BLaER1 treated with 17β-estradiol and CSF1 and Interleukin-3, amounts not matched to agents 10 nM and 100 nM (cell line): ENCODE results near the gene HS3ST4.

ENCODE experiments used
- H3K27ac ChIP-seq, 11 experiments: shearing (Covaris generic); formaldehyde crosslinking; 2 replicates each; pipeline ENCODE4 v1.8.1; 2022
- H3K27me3 ChIP-seq, 11 experiments: shearing (Covaris generic); formaldehyde crosslinking; 2 replicates each; pipeline ENCODE4 v1.8.1; 2022
- H3K36me3 ChIP-seq, 11 experiments: shearing (Covaris generic); formaldehyde crosslinking; 2 replicates each; pipeline ENCODE4 v1.8.1; 2022
- H3K4me1 ChIP-seq, 10 experiments: shearing (Covaris generic); formaldehyde crosslinking; 2 replicates each; pipeline ENCODE4 v1.8.1; 2022
- H3K4me2 ChIP-seq, 11 experiments: shearing (Covaris generic); formaldehyde crosslinking; 2 replicates each; pipeline ENCODE4 v1.8.1; 2022
- H3K4me3 ChIP-seq, 10 experiments: shearing (Covaris generic); formaldehyde crosslinking; 2 replicates each; pipeline ENCODE4 v1.8.1; 2022
- H3K9ac ChIP-seq, 11 experiments: shearing (Covaris generic); formaldehyde crosslinking; 2 replicates each; pipeline ENCODE4 v1.8.1; 2022
- H3K9me3 ChIP-seq, 11 experiments: shearing (Covaris generic); formaldehyde crosslinking; replicated peaks in 1 of 11; 2 replicates each; pipeline ENCODE4 v1.8.1; 2022
- H4K20me1 ChIP-seq, 11 experiments: shearing (Covaris generic); formaldehyde crosslinking; 2 replicates each; pipeline ENCODE4 v1.8.1; 2022
- Cebpa-rat ChIP-seq, 11 experiments: shearing (Covaris generic); IDR thresholded peaks; 2 replicates each; pipeline ENCODE4 v1.8.1; 2022

The HS3ST4 gene

GRCh38 chr16:25951999-25952398, 260.2 kb downstream of the HS3ST4 start:
- Histone ChIP-seq H3K9ac (no peak overlapping the region), H4K20me1 (no peaks in the 10 kb centered on the region), H3K27me3 (no peaks in the 10 kb centered on the region), H3K9me3 (no peaks in the 10 kb centered on the region), H3K4me1 (no peaks in the 10 kb centered on the region), H3K4me2 (no peak overlapping the region), H3K4me3 (no peak overlapping the region), H3K27ac (no peak overlapping the region), H3K36me3 (no peaks in the 10 kb centered on the region)
- TF ChIP-seq Cebpa-rat (IDR thresholded peaks at IDR 0.05): no peak

DNA sequence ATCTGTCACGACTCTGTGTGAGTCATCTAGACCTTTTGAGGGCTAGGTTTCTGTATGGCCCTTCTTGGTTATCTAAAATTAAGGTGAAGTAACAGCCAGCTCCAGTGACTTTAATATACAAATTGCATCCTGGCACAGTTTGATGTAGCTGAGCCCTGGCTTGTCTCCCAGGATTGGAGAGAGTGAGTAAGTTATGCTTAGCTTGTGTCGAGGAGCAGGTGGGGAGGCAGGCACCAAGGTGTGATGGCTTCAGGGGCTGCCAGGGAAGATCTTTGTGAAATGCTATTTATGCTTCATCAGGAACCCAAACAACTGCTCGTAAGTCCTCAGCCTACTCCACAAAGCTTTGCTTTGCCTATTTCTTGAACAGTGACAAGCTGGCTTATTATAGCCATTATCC, 261.2 kb downstream of the HS3ST4 start:
- Histone ChIP-seq H3K4me2 (no peak overlapping the region), H3K36me3 (no peaks in the 10 kb centered on the region), H3K9me3 (no peaks in the 10 kb centered on the region), H3K9ac (no peak overlapping the region), H3K4me3 (no peak overlapping the region), H4K20me1 (no peaks in the 10 kb centered on the region), H3K27me3 (no peaks in the 10 kb centered on the region), H3K27ac (no peak overlapping the region), H3K4me1 (no peaks in the 10 kb centered on the region)
- no peak for TF ChIP-seq Cebpa-rat (IDR thresholded peaks at IDR 0.05)

DNA sequence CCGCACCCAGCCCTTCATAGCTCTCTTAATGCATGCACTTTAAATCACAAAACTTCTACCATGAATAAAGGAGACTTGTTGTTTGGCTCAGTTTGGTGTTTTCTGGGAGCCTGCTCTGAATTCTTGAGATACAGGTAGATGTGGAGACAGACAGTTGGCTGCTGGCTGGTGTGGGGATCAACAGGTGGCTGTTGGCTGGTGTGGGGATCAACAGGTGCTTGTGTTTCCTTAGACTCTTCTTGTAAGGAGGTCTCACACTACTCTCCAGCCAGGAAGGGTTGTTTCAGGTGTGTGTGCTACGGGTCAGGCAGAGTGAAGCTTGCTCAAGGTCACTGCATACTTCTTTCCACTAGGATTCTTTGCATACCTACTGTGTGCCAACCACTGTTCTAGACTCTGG, 265.9 kb downstream of the HS3ST4 start:
- no peaks in the 10 kb centered on the region for H3K27me3 ChIP-seq
- no peak overlapping the region for H3K4me3 ChIP-seq
- H3K9ac ChIP-seq: no peak overlapping the region
- TF ChIP-seq Cebpa-rat (IDR thresholded peaks at IDR 0.05): no peak
- H3K4me2 ChIP-seq: no peak overlapping the region
- H3K27ac ChIP-seq: no peak overlapping the region
- no peaks in the 10 kb centered on the region for H4K20me1 ChIP-seq
- no peaks in the 10 kb centered on the region for H3K4me1 ChIP-seq
- no peaks in the 10 kb centered on the region for H3K9me3 ChIP-seq
- no peaks in the 10 kb centered on the region for H3K36me3 ChIP-seq

DNA sequence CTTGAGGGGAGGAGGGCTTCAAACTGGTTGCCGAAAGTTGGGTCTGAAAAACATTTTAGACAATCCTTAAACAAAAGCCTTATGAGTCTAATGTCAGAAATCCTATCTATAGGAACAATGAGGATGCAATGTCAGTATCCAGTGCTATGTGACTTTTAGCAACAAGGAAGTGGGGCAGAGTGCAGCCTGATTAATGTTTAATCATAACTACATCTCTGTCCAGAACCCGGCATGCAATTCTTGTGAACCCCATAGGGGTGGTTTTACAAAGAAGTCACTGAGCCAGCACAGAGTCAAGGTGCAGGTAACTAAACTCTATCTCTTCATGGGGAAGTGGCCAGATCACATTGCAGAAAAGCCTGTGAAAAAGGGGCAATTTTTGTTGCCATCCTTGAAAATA, 267.5 kb downstream of the HS3ST4 start:
- Histone ChIP-seq H3K27me3 (no peaks in the 10 kb centered on the region), H3K4me3 (no peak overlapping the region), H3K4me1 (peaks cover 0 to 7% (median 0%) of the 10 kb centered on the region in 10 experiments; a peak in 3 of 20 replicates), H3K36me3 (no peaks in the 10 kb centered on the region), H3K4me2 (no peak overlapping the region), H3K27ac (no peak overlapping the region), H4K20me1 (no peaks in the 10 kb centered on the region), H3K9me3 (no peaks in the 10 kb centered on the region), H3K9ac (no peak overlapping the region)
- TF ChIP-seq Cebpa-rat (IDR thresholded peaks at IDR 0.05): no peak

GRCh38 chr16:25966172-25967097, 274.7 kb downstream of the HS3ST4 start:
- Histone ChIP-seq H3K27ac (no peak overlapping the region), H4K20me1 (no peaks in the 10 kb centered on the region), H3K9me3 (no peaks in the 10 kb centered on the region), H3K36me3 (no peaks in the 10 kb centered on the region), H3K4me2 (peak overlapping the region in 4 of 11 experiments; percentile 1 to 34 (median 18); a peak in 3 of 22 replicates), H3K4me1 (peaks cover 0 to 14% (median 0%) of the 10 kb centered on the region in 10 experiments; a peak in 5 of 20 replicates), H3K9ac (no peak overlapping the region), H3K27me3 (no peaks in the 10 kb centered on the region), H3K4me3 (no peak overlapping the region)
- no peak for TF ChIP-seq Cebpa-rat (IDR thresholded peaks at IDR 0.05)

DNA sequence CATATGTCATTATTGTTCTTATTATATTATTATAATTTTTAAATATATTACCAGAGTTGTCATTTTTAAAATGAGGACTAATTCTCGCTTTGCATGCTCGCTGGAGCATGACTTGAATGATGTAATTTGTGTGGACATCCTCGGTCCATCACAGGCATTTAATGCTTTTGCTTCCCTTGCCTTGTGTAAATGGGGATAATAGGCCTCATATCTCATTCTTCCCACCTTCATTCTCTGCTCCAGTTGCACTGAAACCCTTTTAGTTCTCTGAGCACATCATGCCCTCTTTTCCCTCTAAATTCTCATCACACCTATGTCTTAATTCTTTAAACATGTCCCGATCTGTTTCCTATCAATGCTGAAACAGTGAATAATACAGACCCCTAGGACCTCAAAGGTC, 285.4 kb downstream of the HS3ST4 start:
- H3K9me3 ChIP-seq: no peaks in the 10 kb centered on the region
- no peak overlapping the region for H3K9ac ChIP-seq
- no peaks in the 10 kb centered on the region for H4K20me1 ChIP-seq
- no peaks in the 10 kb centered on the region for H3K36me3 ChIP-seq
- H3K27ac ChIP-seq: no peak overlapping the region
- no peaks in the 10 kb centered on the region for H3K27me3 ChIP-seq
- H3K4me1 ChIP-seq: no peaks in the 10 kb centered on the region
- no peak overlapping the region for H3K4me2 ChIP-seq
- TF ChIP-seq Cebpa-rat (IDR thresholded peaks at IDR 0.05): no peak
- no peak overlapping the region for H3K4me3 ChIP-seq

DNA sequence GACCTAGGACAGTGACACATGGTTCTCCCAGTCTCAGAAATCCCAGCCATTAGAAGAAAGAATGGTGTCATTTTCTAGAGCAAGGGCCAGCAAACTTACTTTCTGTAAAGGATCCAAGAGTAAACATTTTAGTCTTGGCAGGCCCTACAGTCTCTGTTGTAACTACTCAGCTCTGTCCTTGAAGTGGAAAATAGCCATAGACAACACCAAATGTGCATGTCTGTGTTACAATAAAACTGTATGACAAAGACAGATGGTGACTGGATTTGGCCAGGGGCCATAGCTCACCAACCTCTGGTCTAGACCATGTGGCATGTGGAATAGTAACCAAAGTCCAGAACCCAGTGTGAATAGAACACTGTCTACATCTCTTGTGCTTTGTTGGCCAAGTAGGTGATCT, 286.5 kb downstream of the HS3ST4 start:
- Histone ChIP-seq H3K36me3 (no peaks in the 10 kb centered on the region), H3K4me3 (no peak overlapping the region), H4K20me1 (no peaks in the 10 kb centered on the region), H3K4me1 (no peaks in the 10 kb centered on the region), H3K9me3 (no peaks in the 10 kb centered on the region), H3K27me3 (no peaks in the 10 kb centered on the region), H3K4me2 (no peak overlapping the region), H3K9ac (no peak overlapping the region), H3K27ac (no peak overlapping the region)
- TF ChIP-seq Cebpa-rat (IDR thresholded peaks at IDR 0.05): no peak

GRCh38 chr16:25988084-25988483, 296.3 kb downstream of the HS3ST4 start:
- Histone ChIP-seq H3K4me3 (no peak overlapping the region), H3K27ac (no peak overlapping the region), H4K20me1 (no peaks in the 10 kb centered on the region), H3K4me1 (no peaks in the 10 kb centered on the region), H3K4me2 (no peak overlapping the region), H3K9me3 (peaks cover 0 to 7% (median 0%) of the 10 kb centered on the region in 11 experiments; a peak in 1 of 22 replicates), H3K36me3 (no peaks in the 10 kb centered on the region), H3K9ac (no peak overlapping the region), H3K27me3 (no peaks in the 10 kb centered on the region)
- no peak for TF ChIP-seq Cebpa-rat (IDR thresholded peaks at IDR 0.05)

DNA sequence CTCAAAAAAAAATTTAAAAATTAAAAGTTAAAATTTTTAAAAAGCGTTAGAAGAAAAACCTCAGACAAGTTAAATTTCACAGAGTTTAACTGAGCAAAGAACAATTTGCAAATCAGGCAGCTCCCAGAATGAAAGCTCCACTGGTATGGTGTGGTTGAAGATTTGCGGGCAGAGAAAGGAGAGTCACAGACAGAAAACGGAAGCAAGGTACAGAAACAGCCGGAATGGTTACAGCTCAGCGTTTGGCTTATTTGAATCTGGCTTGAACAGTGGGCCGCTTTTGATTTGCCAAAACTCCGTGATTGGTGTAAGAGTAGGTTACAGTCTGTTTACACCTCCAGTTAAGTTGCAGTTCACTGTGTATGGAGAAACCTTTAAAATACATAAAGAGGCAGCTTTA, 297.1 kb downstream of the HS3ST4 start:
- no peaks in the 10 kb centered on the region for H3K27me3 ChIP-seq
- H3K36me3 ChIP-seq: no peaks in the 10 kb centered on the region
- no peak overlapping the region for H3K27ac ChIP-seq
- no peaks in the 10 kb centered on the region for H3K4me1 ChIP-seq
- H3K4me2 ChIP-seq: no peak overlapping the region
- H3K9ac ChIP-seq: no peak overlapping the region
- no peak overlapping the region for H3K4me3 ChIP-seq
- no peak for TF ChIP-seq Cebpa-rat (IDR thresholded peaks at IDR 0.05)
- H3K9me3 ChIP-seq: peaks cover 0 to 7% (median 0%) of the 10 kb centered on the region in 11 experiments; a peak in 1 of 22 replicates
- H4K20me1 ChIP-seq: no peaks in the 10 kb centered on the region

DNA sequence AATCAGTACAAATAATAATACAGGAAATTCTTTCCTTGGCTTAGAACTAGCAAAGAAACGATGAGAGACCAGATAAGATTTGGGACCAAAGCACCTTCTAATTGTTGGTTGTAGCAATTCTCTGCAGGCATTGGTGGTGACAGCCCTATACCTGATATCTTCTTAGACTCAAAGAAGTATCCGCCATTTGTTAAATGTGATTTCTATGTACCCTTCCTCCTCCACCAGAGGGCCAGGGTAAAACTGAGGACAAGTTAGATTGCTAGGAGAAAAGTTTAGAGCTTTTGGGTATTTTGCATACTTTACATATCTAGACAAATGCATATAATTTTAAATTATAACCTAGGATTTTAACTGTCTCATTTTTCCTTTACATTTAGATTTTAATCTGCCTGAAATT, 304.3 kb downstream of the HS3ST4 start:
- no peaks in the 10 kb centered on the region for H3K4me1 ChIP-seq
- no peak overlapping the region for H3K4me2 ChIP-seq
- no peak overlapping the region for H3K9ac ChIP-seq
- H3K27ac ChIP-seq: no peak overlapping the region
- no peaks in the 10 kb centered on the region for H3K27me3 ChIP-seq
- H4K20me1 ChIP-seq: no peaks in the 10 kb centered on the region
- no peak for TF ChIP-seq Cebpa-rat (IDR thresholded peaks at IDR 0.05)
- no peak overlapping the region for H3K4me3 ChIP-seq
- H3K9me3 ChIP-seq: no peaks in the 10 kb centered on the region
- H3K36me3 ChIP-seq: no peaks in the 10 kb centered on the region
